Measurements from ENCODE around the gene MACROD1. TPM values are rescaled to one million over a fixed set of nuclear protein-coding genes. Genes with fewer than 3 reads are reported as not detected.
A peak's percentile ranks its signal among the peaks of the same experiment; 100 is the strongest.

MACROD1 gene
- total RNA-seq, 1 donor from 2014 or later, result 20.6 TPM

- no peak for DNase-seq (ENCODE audit: low spot score)
- Mint-ChIP-seq H3K4me3 (ENCODE audit: unreplicated experiment) (no peak overlapping the region), H3K4me1 (ENCODE audit: low read depth) (peaks cover 3% of the 10 kb centered on the region), H3K9me3 (ENCODE audit: low read depth) (no peaks in the 10 kb centered on the region), H3K36me3 (ENCODE audit: low read depth) (no peaks in the 10 kb centered on the region), H3K27ac (ENCODE audit: unreplicated experiment) (no peak overlapping the region), H3K27me3 (ENCODE audit: low read depth) (peaks cover 7% of the 10 kb centered on the region)
- no peak for TF ChIP-seq CTCF (IDR thresholded peaks at IDR 0.05)
These were observed 15.9 kb downstream of the MACROD1 start for GRCh38 chr11:64150051-64150450.

GRCh38 chr11:64148917-64149617 is 16.8 kb downstream of the MACROD1 start:
- no peak overlapping the region for H3K27ac Mint-ChIP-seq (ENCODE audit: unreplicated experiment)
- no peak overlapping the region for H3K4me3 Mint-ChIP-seq (ENCODE audit: unreplicated experiment)
- no peaks in the 10 kb centered on the region for H3K9me3 Mint-ChIP-seq (ENCODE audit: low read depth)
- peak; percentile 55 for TF ChIP-seq CTCF (IDR thresholded peaks at IDR 0.05)
- DNase-seq (ENCODE audit: low spot score), result no peak
- peaks cover 3% of the 10 kb centered on the region for H3K4me1 Mint-ChIP-seq (ENCODE audit: low read depth)
- H3K36me3 Mint-ChIP-seq (ENCODE audit: low read depth), result no peaks in the 10 kb centered on the region
- peaks cover 4% of the 10 kb centered on the region for H3K27me3 Mint-ChIP-seq (ENCODE audit: low read depth)

- DNase-seq (ENCODE audit: low spot score), result no peak
These were observed 17.5 kb downstream of the MACROD1 start for GRCh38 chr11:64148226-64148916.

GRCh38 chr11:64146036-64146955 is 19.6 kb downstream of the MACROD1 start:
- no peaks in the 10 kb centered on the region for H3K27me3 Mint-ChIP-seq (ENCODE audit: low read depth)
- no peak overlapping the region for H3K27ac Mint-ChIP-seq (ENCODE audit: unreplicated experiment)
- no peaks in the 10 kb centered on the region for H3K9me3 Mint-ChIP-seq (ENCODE audit: low read depth)
- peak; percentile 79 for TF ChIP-seq CTCF (IDR thresholded peaks at IDR 0.05)
- H3K4me1 Mint-ChIP-seq (ENCODE audit: low read depth), result peaks cover 3% of the 10 kb centered on the region
- no peak overlapping the region for H3K4me3 Mint-ChIP-seq (ENCODE audit: unreplicated experiment)
- H3K36me3 Mint-ChIP-seq (ENCODE audit: low read depth), result no peaks in the 10 kb centered on the region
- no peak for DNase-seq (ENCODE audit: low spot score)

More at GRCh38 chr11:64148226-64148916, 17.5 kb downstream of the MACROD1 start:
- peaks cover 3% of the 10 kb centered on the region for H3K4me1 Mint-ChIP-seq (ENCODE audit: low read depth)
- H3K4me3 Mint-ChIP-seq (ENCODE audit: unreplicated experiment), result peak overlapping the region; percentile 17
- H3K9me3 Mint-ChIP-seq (ENCODE audit: low read depth), result no peaks in the 10 kb centered on the region
- H3K27me3 Mint-ChIP-seq (ENCODE audit: low read depth), result no peaks in the 10 kb centered on the region
- no peaks in the 10 kb centered on the region for H3K36me3 Mint-ChIP-seq (ENCODE audit: low read depth)
- H3K27ac Mint-ChIP-seq (ENCODE audit: unreplicated experiment), result no peak overlapping the region
- TF ChIP-seq CTCF (IDR thresholded peaks at IDR 0.05), result peak; percentile 98

Measured in chondrocyte (in vitro differentiated cells).